CD14-positive monocyte (primary cell): ENCODE measurements around the gene MARCHF9. TPM values are rescaled to one million over a fixed set of nuclear protein-coding genes. Genes with fewer than 3 reads are reported as not detected.

Experiments
- DNase-seq, 3 donors: peaks; one replicate each; pipeline ENCODE4 v3.0.0-alpha.2; 2011 to 2022
- H2AFZ ChIP-seq: 2 replicates; pipeline ENCODE4 v1.6.0; 2012; ENCODE audit warnings: mild to moderate bottlenecking, low read depth, low read length, inconsistent platforms; ENCODE audit not compliant: insufficient read depth, poor library complexity, severe bottlenecking
- H3K27ac ChIP-seq, 2 donors: 1 replicate in 1 of 2; 2 replicates in 1 of 2; pipeline ENCODE4 v1.5.1; 2012 to 2013; ENCODE audit warnings: low read length in 2 of 2, control low read depth in 1 of 2, inconsistent platforms in 1 of 2, low read depth in 1 of 2, mild to moderate bottlenecking in 1 of 2
- H3K27me3 ChIP-seq, 2 donors: one replicate each; pipeline versions ENCODE4 v1.6.0 to v1.6.1; 2011 to 2013; ENCODE audit warnings: low read length in 2 of 2; ENCODE audit not compliant: control insufficient read depth in 2 of 2, insufficient read depth in 2 of 2
- H3K36me3 ChIP-seq, 2 donors: replicated peaks in 1 of 2; 1 replicate in 1 of 2; 2 replicates in 1 of 2; pipeline versions ENCODE4 v1.5.1 to v1.6.1; 2012 to 2013; ENCODE audit warnings: low read length in 2 of 2, control low read depth in 1 of 2, inconsistent platforms in 1 of 2, mild to moderate bottlenecking in 1 of 2; ENCODE audit not compliant: insufficient read depth in 2 of 2, control insufficient read depth in 1 of 2
- H3K4me1 ChIP-seq, 2 donors: 1 replicate in 1 of 2; 2 replicates in 1 of 2; pipeline versions ENCODE4 v1.5.1 to v1.6.1; 2012 to 2013; ENCODE audit warnings: low read length in 2 of 2, control low read depth in 1 of 2, inconsistent platforms in 1 of 2, mild to moderate bottlenecking in 1 of 2, moderate library complexity in 1 of 2; ENCODE audit not compliant: insufficient read depth in 2 of 2, control insufficient read depth in 1 of 2
- H3K4me2 ChIP-seq: replicated peaks from 2 replicates; pipeline ENCODE3; 2012; ENCODE audit warnings: low read length, moderate library complexity, mild to moderate bottlenecking; ENCODE audit not compliant: poor library complexity, severe bottlenecking; ENCODE audit errors: extremely low read depth
- H3K4me3 ChIP-seq, 3 experiments: fragments of 200-600 bp in 1 of 3; sonication (generic) in 1 of 3; replicated peaks in 1 of 3; 1 replicate in 2 of 3; 2 replicates in 1 of 3; pipeline ENCODE4 v1.5.1; 2011 to 2013; ENCODE audit warnings: low read length in 3 of 3, mild to moderate bottlenecking in 3 of 3, control low read depth in 2 of 3, low read depth in 2 of 3, inconsistent platforms in 1 of 3, moderate library complexity in 1 of 3
- H3K79me2 ChIP-seq: 2 replicates; pipeline ENCODE4 v1.6.0; 2012; ENCODE audit warnings: mild to moderate bottlenecking, control low read depth, inconsistent platforms, low read length, moderate library complexity; ENCODE audit not compliant: insufficient read depth
- H3K9ac ChIP-seq: 2 replicates; pipeline ENCODE4 v1.6.0; 2017; ENCODE audit warnings: low read length, mild to moderate bottlenecking; ENCODE audit not compliant: insufficient read depth, poor library complexity, severe bottlenecking
- H3K9me3 ChIP-seq, 2 donors: replicated peaks in 1 of 2; 1 replicate in 1 of 2; 2 replicates in 1 of 2; pipeline versions ENCODE4 v1.5.1 to v1.6.1; 2012 to 2013; ENCODE audit warnings: low read length in 2 of 2, control low read depth in 1 of 2; ENCODE audit not compliant: control insufficient read depth in 1 of 2, insufficient read depth in 1 of 2
- H4K20me1 ChIP-seq: 2 replicates; pipeline ENCODE4 v1.6.0; 2012; ENCODE audit warnings: mild to moderate bottlenecking, low read length, control low read depth, moderate library complexity; ENCODE audit not compliant: insufficient read depth
- H3K27ac Mint-ChIP-seq, 7 donors: one replicate each; pipeline ENCODE4 v1.8.0; 2020; ENCODE audit warnings: mild to moderate bottlenecking in 7 of 7, mixed read lengths in 7 of 7, moderate library complexity in 6 of 7, inconsistent platforms in 2 of 7
- H3K27me3 Mint-ChIP-seq, 3 donors: one replicate each; pipeline ENCODE4 v1.8.0; 2021 to 2022; ENCODE audit warnings: low read depth in 3 of 3, mild to moderate bottlenecking in 3 of 3, mixed read lengths in 3 of 3, moderate library complexity in 3 of 3, inconsistent platforms in 1 of 3
- H3K36me3 Mint-ChIP-seq, 2 donors: one replicate each; pipeline ENCODE4 v1.8.0; 2020; ENCODE audit warnings: mixed read lengths in 2 of 2, inconsistent platforms in 1 of 2, mild to moderate bottlenecking in 1 of 2
- H3K4me1 Mint-ChIP-seq: one replicate; pipeline ENCODE4 v1.8.0; 2020; ENCODE audit warnings: mild to moderate bottlenecking, mixed read lengths
- H3K4me3 Mint-ChIP-seq, 2 donors: one replicate each; pipeline ENCODE4 v1.8.0; 2020; ENCODE audit warnings: mild to moderate bottlenecking in 2 of 2, mixed read lengths in 2 of 2, moderate library complexity in 1 of 2
- H3K9me3 Mint-ChIP-seq, 7 donors: one replicate each; pipeline ENCODE4 v1.8.0; 2020 to 2022; ENCODE audit warnings: mixed read lengths in 7 of 7, mild to moderate bottlenecking in 6 of 7, moderate library complexity in 6 of 7, inconsistent platforms in 2 of 7
- CTCF ChIP-seq: fragments of 200-600 bp; IDR thresholded peaks from one replicate; pipeline ENCODE4 v1.8.0; 2022; ENCODE audit warnings: antibody characterized with exemption, mild to moderate bottlenecking
- WGBS: methylation state at CpG from one replicate; pipeline ENCODE4 v1.1.5; 2013; ENCODE audit warnings: missing lambda C conversion rate; ENCODE audit not compliant: insufficient coverage; 5-methylcytosine and 5-hydroxymethylcytosine counted together
- intact Hi-C, 2 donors: fragments of 100-400 bp; cut with micrococcal nuclease; formaldehyde crosslinking; loops; one replicate each; pipeline versions ENCODE4 v1.15.0 to v1.15.1; 2023
- polyA plus RNA-seq, 3 donors: library from polyadenylated mRNA; depleted of rRNA in 1 of 3; unstranded in 2 of 3; stranded (reverse) in 1 of 3; fragments of 300-500 nt in 2 of 3; fragments of >200 nt in 1 of 3; fragmentation: Illumina TruSeq in 2 of 3; gene quantifications; 1 replicate in 2 of 3; 2 replicates in 1 of 3; pipeline ENCODE4 v1.2.3, GENCODE V29; 2012 to 2021

The MARCHF9 gene
- polyA plus RNA-seq, 3 donors = 0.14 to 9.5 (median 0.23) TPM

DNA sequence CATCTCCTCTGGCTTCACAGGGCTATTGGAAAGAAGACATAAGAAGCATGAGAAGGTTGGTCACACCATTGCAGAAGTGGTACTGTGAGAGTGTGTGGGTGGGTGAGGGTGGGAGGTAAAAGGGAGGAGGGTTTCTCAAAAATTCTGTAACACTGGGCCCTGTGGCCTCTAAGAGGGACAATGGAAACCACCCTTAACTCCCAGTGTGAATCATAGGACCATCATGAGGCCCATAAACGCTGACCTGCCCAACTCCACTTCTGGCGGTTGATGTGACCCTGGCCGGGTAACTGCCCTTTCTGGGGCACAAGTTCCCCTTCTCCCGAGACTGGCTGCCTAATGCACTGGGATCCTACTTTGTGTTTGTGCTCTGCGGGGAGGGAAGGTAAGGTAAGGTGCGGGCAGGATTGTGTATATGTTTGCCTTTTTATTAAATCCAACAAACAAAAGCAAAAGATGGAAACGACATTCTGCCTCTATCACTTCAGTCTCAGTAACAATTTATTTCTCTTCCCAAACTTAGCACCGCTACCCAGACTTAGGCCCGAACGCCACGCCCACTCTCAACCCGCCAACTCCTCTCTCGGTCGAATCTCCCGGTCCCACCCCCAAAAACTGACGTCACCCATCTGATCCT, 16.5 kb downstream of the MARCHF9 start:
- peak; percentile 64 to 90 (median 79) for DNase-seq
- WGBS = 0% methylated on average over 5 of the region's 16 CpGs
- peak overlapping the region; percentile 72 to 93 for H3K27ac ChIP-seq

More for the DNA sequence above, 16.5 kb downstream of the MARCHF9 start:
- no peaks in the 10 kb centered on the region for H3K79me2 ChIP-seq
- no peak for TF ChIP-seq CTCF
- peaks cover 0 to 12% of the 10 kb centered on the region in 2 donors for H3K9me3 ChIP-seq
- intact Hi-C loops = loop anchor here in 1 of 2 donors (5.0 kb wide), 1 partner anchor 76 kb away; the partner anchor contains the start of gene CTDSP2
- H2AFZ ChIP-seq = peak overlapping the region; percentile 99
- H3K4me1 ChIP-seq = peaks cover 44 to 50% of the 10 kb centered on the region in 2 donors
- H3K27me3 ChIP-seq = peaks cover 11 to 19% of the 10 kb centered on the region in 2 donors
- H3K4me3 ChIP-seq = peak overlapping the region; percentile 77 to 98 (median 82)
- Mint-ChIP-seq H3K4me1 (peaks cover 44% of the 10 kb centered on the region), H3K27me3 (peaks cover 17 to 20% (median 19%) of the 10 kb centered on the region in 3 donors), H3K27ac (peak overlapping the region; percentile 96 to 99 (median 98)), H3K36me3 (peaks cover 19 to 25% of the 10 kb centered on the region in 2 donors), H3K4me3 (peak overlapping the region; percentile 96 to 98), H3K9me3 (peaks cover 0 to 12% (median 0%) of the 10 kb centered on the region in 7 donors)
- peak overlapping the region; percentile 69 for H3K9ac ChIP-seq
- no peaks in the 10 kb centered on the region for H4K20me1 ChIP-seq
- peaks cover 0 to 6% of the 10 kb centered on the region in 2 donors for H3K36me3 ChIP-seq
- peak overlapping the region; percentile 97 for H3K4me2 ChIP-seq
